OCI-LY1 (cell line): ENCODE measurements around the gene ASCL2.

ENCODE experiments used
- CTCF ChIP-seq: fragments of 200-600 bp; sonication (generic), shearing (Covaris generic); IDR thresholded peaks from 2 replicates; pipeline ENCODE4 v1.5.1; 2017; ENCODE audit warnings: mild to moderate bottlenecking, antibody characterized with exemption, low read length, moderate library complexity, mixed read lengths
- EZH2 ChIP-seq: fragments of 200-600 bp; sonication (generic), shearing (Covaris generic); IDR thresholded peaks from 2 replicates; pipeline ENCODE4 v1.8.0; 2017; ENCODE audit warnings: borderline replicate concordance, mixed run types, mild to moderate bottlenecking, antibody characterized with exemption, low read length, moderate library complexity, mixed read lengths

DNA sequence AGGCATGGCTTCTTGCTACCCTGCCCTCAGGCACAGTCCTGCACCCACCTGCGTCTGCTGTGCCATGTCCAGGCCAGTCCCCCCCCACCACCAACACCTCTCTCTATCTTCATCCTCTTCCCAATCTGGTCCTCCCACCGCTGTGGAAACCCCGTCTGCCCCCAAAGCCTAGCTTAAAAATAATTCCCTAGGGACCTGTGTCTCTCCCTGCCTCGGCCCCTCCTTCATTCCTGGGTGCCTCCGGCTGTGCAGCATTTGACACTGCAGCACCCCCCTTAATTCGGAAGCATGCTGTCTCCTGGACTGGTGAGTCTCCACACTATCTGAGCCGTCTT, 2.5 kb upstream of the ASCL2 start:
- TF ChIP-seq EZH2 = no peak
- no peak for TF ChIP-seq CTCF
